ENCODE data around the gene MARVELD3.

- TF ChIP-seq FOXM1 (IDR thresholded peaks at IDR 0.05; ENCODE audit: borderline replicate concordance): no peak
- TF ChIP-seq NFRKB (IDR thresholded peaks at IDR 0.05): no peak
- TF ChIP-seq SUZ12 (IDR thresholded peaks at IDR 0.05): no peak
- TF ChIP-seq SP1 (IDR thresholded peaks at IDR 0.05): no peak
- TF ChIP-seq ELF4 (IDR thresholded peaks at IDR 0.05): no peak
- no peak for TF ChIP-seq LEF1 (IDR thresholded peaks at IDR 0.05; ENCODE audit: borderline replicate concordance)
Measured at GRCh38 chr16:71593048-71593999, 32.7 kb upstream of the MARVELD3 start.

Measured in HEK293T (cell line).